HepG2 (cell line): ENCODE data around the gene RNF183. TPM values are rescaled to one million over a fixed set of nuclear protein-coding genes. Genes with fewer than 3 reads are reported as not detected.

ENCODE experiments used
- ATAC-seq: fragments of 200-7000 bp; cut with Tn5 transposase; 3 replicates; pipeline ENCODE4 v1.9.1; 2020; ENCODE audit warnings: mild to moderate bottlenecking, moderate library complexity
- BruUV-seq: library from RNA; stranded (reverse); fragments of 400-500 nt; replicated peaks from 2 replicates; lab custom pipeline; 2021; lab: Mats Ljungman, UMichigan
- CTCF ChIA-PET: fragments of 300-600 bp; formaldehyde crosslinking; extraction: SDS; loops from one replicate; lab custom pipeline; 2021; ENCODE audit warnings: low total read pairs, inconsistent platforms, low intra/inter-chr PET ratio; lab: Yijun Ruan, JAX
- POLR2A ChIA-PET: fragments of 350-600 bp; sonication (Branson Sonifier 250); formaldehyde crosslinking; loops from one replicate; lab custom pipeline; 2020; ENCODE audit warnings: antibody characterized with exemption, inconsistent platforms; lab: Yijun Ruan, JAX
- DNase-seq: peaks from one replicate; pipeline ENCODE4 v3.0.0-alpha.2; 2015; ENCODE audit warnings: low spot score
- FAIRE-seq: peaks from 3 replicates; lab custom pipeline; 2011; peaks lifted over from hg19 to GRCh38; lab: Jason Lieb, UNC
- H2AFZ ChIP-seq: one replicate; pipeline ENCODE4 v1.6.1; 2011; ENCODE audit warnings: low read length, inconsistent platforms
- H3K27ac ChIP-seq: fragments of 300-600 bp; 3 replicates; pipeline ENCODE4 v1.8.0; 2011; ENCODE audit warnings: mixed run types, mild to moderate bottlenecking, mixed read lengths, low read length, inconsistent platforms; ENCODE audit not compliant: insufficient read depth; ENCODE audit errors: extremely low read length
- H3K27me3 ChIP-seq, 2 experiments: fragments of 200-600 bp in 1 of 2; 2 replicates in 1 of 2; 3 replicates in 1 of 2; pipeline versions ENCODE4 v1.6.0 to v1.8.0; 2011; ENCODE audit warnings: low read length in 2 of 2, mild to moderate bottlenecking in 2 of 2, moderate library complexity in 2 of 2, inconsistent platforms in 1 of 2; ENCODE audit not compliant: insufficient read depth in 2 of 2, control insufficient read depth in 1 of 2
- H3K36me3 ChIP-seq, 2 experiments: fragments of 200-600 bp in 1 of 2; replicated peaks in 1 of 2; 2 replicates in 1 of 2; 3 replicates in 1 of 2; pipeline versions ENCODE4 v1.5.1 to v1.8.0; 2011; ENCODE audit warnings: low read length in 2 of 2, inconsistent platforms in 1 of 2; ENCODE audit not compliant: insufficient read depth in 2 of 2, control insufficient read depth in 1 of 2
- H3K4me1 ChIP-seq: 2 replicates; pipeline ENCODE4 v1.5.1; 2012; ENCODE audit warnings: low read length, inconsistent platforms; ENCODE audit not compliant: insufficient read depth
- H3K4me2 ChIP-seq: 2 replicates; pipeline ENCODE4 v1.6.0; 2011; ENCODE audit warnings: low read depth, low read length, inconsistent platforms
- H3K4me3 ChIP-seq, 3 experiments: fragments of 200-600 bp in 1 of 3; sonication (generic), shearing (Covaris generic) in 1 of 3; replicated peaks in 1 of 3; 2 replicates each; pipeline ENCODE4 v1.5.1; 2011 to 2016; ENCODE audit warnings: low read length in 3 of 3, inconsistent platforms in 2 of 3, low read depth in 2 of 3, mild to moderate bottlenecking in 2 of 3, control low read depth in 1 of 3, mixed read lengths in 1 of 3; ENCODE audit not compliant: insufficient read depth in 1 of 3
- H3K79me2 ChIP-seq: one replicate; pipeline ENCODE4 v1.6.1; 2011; ENCODE audit warnings: low read length, inconsistent platforms; ENCODE audit not compliant: insufficient read depth
- H3K9ac ChIP-seq: 2 replicates; pipeline ENCODE4 v1.6.0; 2011; ENCODE audit warnings: mild to moderate bottlenecking, low read depth, low read length, inconsistent platforms; ENCODE audit not compliant: insufficient read depth
- H3K9me3 ChIP-seq: 2 replicates; pipeline ENCODE4 v1.5.1; 2012; ENCODE audit warnings: mild to moderate bottlenecking, low read length
- H4K20me1 ChIP-seq: 2 replicates; pipeline ENCODE4 v1.6.0; 2011; ENCODE audit warnings: inconsistent platforms, mild to moderate bottlenecking, low read length, moderate library complexity; ENCODE audit not compliant: insufficient read depth
- ARID5B ChIP-seq: IDR thresholded peaks from 2 replicates; pipeline ENCODE4 v1.4.0; 2020; ENCODE audit warnings: mild to moderate bottlenecking, missing genetic modification reagents
- SMARCC2 ChIP-seq: fragments of 450-650 bp; IDR thresholded peaks from 2 replicates; pipeline ENCODE4 v1.6.1; 2017; ENCODE audit warnings: antibody characterized with exemption, mild to moderate bottlenecking
- SPEN ChIP-seq: sonication (generic); formaldehyde crosslinking; IDR thresholded peaks from 2 replicates; pipeline ENCODE4 v1.5.1; 2020; ENCODE audit warnings: low read depth, mild to moderate bottlenecking, missing genetic modification reagents
- THYN1 ChIP-seq: sonication (generic); formaldehyde crosslinking; IDR thresholded peaks from 2 replicates; pipeline ENCODE4 v1.8.1; 2023; ENCODE audit warnings: low read depth, mild to moderate bottlenecking, moderate library complexity, missing genetic modification reagents, borderline replicate concordance
- ZBTB25 ChIP-seq: IDR thresholded peaks from 2 replicates; pipeline ENCODE4 v1.6.1; 2018; ENCODE audit warnings: missing genetic modification reagents
- ZIK1 ChIP-seq: sonication (generic); formaldehyde crosslinking; IDR thresholded peaks from 2 replicates; pipeline ENCODE4 v1.5.0; 2020; ENCODE audit warnings: mild to moderate bottlenecking, low read depth, missing genetic modification reagents, borderline replicate concordance
- ZNF550 ChIP-seq: sonication (generic); formaldehyde crosslinking; IDR thresholded peaks from 2 replicates; pipeline ENCODE4 v1.4.0; 2020; ENCODE audit warnings: mild to moderate bottlenecking, missing genetic modification reagents, borderline replicate concordance
- ZNF646 ChIP-seq: sonication (generic); formaldehyde crosslinking; IDR thresholded peaks from 2 replicates; pipeline ENCODE4 v1.9.0; 2021; ENCODE audit warnings: mild to moderate bottlenecking, missing genetic modification reagents
- ZSCAN25 ChIP-seq: sonication (generic); formaldehyde crosslinking; IDR thresholded peaks from 2 replicates; pipeline ENCODE4 v1.8.0; 2022; ENCODE audit warnings: mild to moderate bottlenecking, missing genetic modification reagents
- WGBS: methylation state at CpG from one replicate; pipeline ENCODE4 v1.1.6; 2017; ENCODE audit warnings: low lambda C conversion rate; 5-methylcytosine and 5-hydroxymethylcytosine counted together
- in situ Hi-C: cut with HindIII; loops from 2 replicates; pipeline ENCODE4 v1.10.0; 2017; ENCODE audit warnings: low pct_unique_long_range_greater_than_20kb; ENCODE audit not compliant: extremely low pct_ligation_motif_present
- intact Hi-C: fragments of 100-400 bp; cut with micrococcal nuclease; formaldehyde crosslinking; loops from one replicate; pipeline ENCODE4 v1.10.0; 2022; ENCODE audit not compliant: unreplicated experiment
- polyA plus RNA-seq, 8 experiments: library from polyadenylated mRNA; depleted of rRNA in 3 of 8; stranded (reverse) in 7 of 8; unstranded in 1 of 8; fragments of >200 nt; fragmentation: Illumina TruSeq in 4 of 8; extraction: Trizol in 4 of 8; gene quantifications; 2 replicates each; pipeline versions ENCODE4 v1.2.1 to v1.2.3, GENCODE V29; 2011 to 2016; ENCODE audit warnings: low read depth in 4 of 8, missing spikeins in 1 of 8, mixed read lengths in 1 of 8; ENCODE audit not compliant: insufficient read depth in 1 of 8
- total RNA-seq, 5 experiments: library from RNA; depleted of rRNA; stranded (reverse); fragments of >200 nt; fragmentation: Illumina TruSeq; extraction: Trizol; gene quantifications; 2 replicates each; pipeline ENCODE4 v1.2.3, GENCODE V29; 2016; ENCODE audit warnings: low read depth in 1 of 5

RNF183 gene
- total and polyA plus RNA-seq, 2 of the 13 experiments (the other 11 are each of a cell fraction or from before 2014, with no cell fraction given) = 0.13 to 6.5 TPM

GRCh38 chr9:113307396-113307975, 4.3 kb upstream of the RNF183 start:
- WGBS = 22% methylated on average over 8 of the region's 8 CpGs
- ATAC-seq (no peak), FAIRE-seq (no peak), DNase-seq (no peak)
- no peaks in the 10 kb centered on the region for H3K9me3 ChIP-seq
- no peak overlapping the region for H3K4me3 ChIP-seq
- no peaks in the 10 kb centered on the region for H4K20me1 ChIP-seq
- in situ Hi-C loops (no loop called here), intact Hi-C loops (no loop called here)
- ChIA-PET POLR2A (no interaction called here), CTCF (no interaction called here)
- H3K27ac ChIP-seq = no peak overlapping the region
- H3K4me1 ChIP-seq = peaks cover 27% of the 10 kb centered on the region
- no peak overlapping the region for H3K9ac ChIP-seq
- TF ChIP-seq ZIK1 (CRISPR knock-in tag) = no peak
- TF ChIP-seq SMARCC2 = no peak
- no peak for TF ChIP-seq THYN1 (CRISPR knock-in tag)
- TF ChIP-seq ZNF550 (CRISPR knock-in tag) = no peak
- no peak for TF ChIP-seq ZBTB25 (CRISPR knock-in tag)
- TF ChIP-seq ARID5B (CRISPR knock-in tag) = no peak
- TF ChIP-seq ZSCAN25 = no peak
- TF ChIP-seq SPEN (CRISPR knock-in tag) = no peak
- no peak for TF ChIP-seq ZNF646 (CRISPR knock-in tag)
- H3K36me3 ChIP-seq = no peaks in the 10 kb centered on the region
- H2AFZ ChIP-seq = no peak overlapping the region
- H3K27me3 ChIP-seq = peaks cover 0 to 1% of the 10 kb centered on the region in 2 experiments; a peak in 1 of 5 replicates
- no peak overlapping the region for H3K4me2 ChIP-seq
- H3K79me2 ChIP-seq = no peaks in the 10 kb centered on the region
- no TSS peak for BruUV-seq
